Left ventricle myocardium inferior (tissue), 1 donor: ENCODE results near the gene PTS. TPM values are rescaled to one million over a fixed set of nuclear protein-coding genes. Genes with fewer than 3 reads are reported as not detected.
"Not testable (repeated sequence)": the region's sequence is repeated elsewhere in the genome, so short reads cannot be mapped to it uniquely, and the experiment has no call there.

Source experiments
- DNase-seq: peaks from one replicate; pipeline ENCODE4 v3.0.0-alpha.2; 2020
- H3K27ac ChIP-seq: fragments of 200-600 bp; replicated peaks from 2 replicates; pipeline ENCODE4 v1.8.0; 2021
- H3K27me3 ChIP-seq: fragments of 200-600 bp; 2 replicates; pipeline ENCODE4 v1.8.0; 2021; ENCODE audit warnings: low read depth
- H3K36me3 ChIP-seq: fragments of 200-600 bp; 2 replicates; pipeline ENCODE4 v1.8.0; 2021
- H3K4me1 ChIP-seq: fragments of 200-600 bp; 2 replicates; pipeline ENCODE4 v1.8.0; 2021
- H3K4me3 ChIP-seq: fragments of 200-600 bp; 2 replicates; pipeline ENCODE4 v1.8.0; 2021; ENCODE audit warnings: mild to moderate bottlenecking, moderate library complexity
- H3K9me3 ChIP-seq: fragments of 200-600 bp; replicated peaks from 2 replicates; pipeline ENCODE4 v1.8.0; 2021
- CTCF ChIP-seq: fragments of 200-600 bp; IDR thresholded peaks from 2 replicates; pipeline ENCODE4 v1.8.0; 2021; ENCODE audit warnings: antibody characterized with exemption, mild to moderate bottlenecking, borderline replicate concordance
- intact Hi-C: fragments of 100-400 bp; cut with micrococcal nuclease; formaldehyde crosslinking; loops from one replicate; pipeline ENCODE4 v1.11.0; 2022
- total RNA-seq: library from RNA; stranded (reverse); fragmentation: NEBNext Ultra II Directional; extraction: Animal tissue kit (Norgen Biotek cat#: 25700); gene quantifications from one replicate; pipeline ENCODE4 v1.2.1, GENCODE V29; 2021
- donor health status: DM: no; HTN: yes; CAD: no; lungs with severe emphysema.

The PTS gene
- total RNA-seq, 1 donor from 2014 or later = 27.0 TPM

DNA sequence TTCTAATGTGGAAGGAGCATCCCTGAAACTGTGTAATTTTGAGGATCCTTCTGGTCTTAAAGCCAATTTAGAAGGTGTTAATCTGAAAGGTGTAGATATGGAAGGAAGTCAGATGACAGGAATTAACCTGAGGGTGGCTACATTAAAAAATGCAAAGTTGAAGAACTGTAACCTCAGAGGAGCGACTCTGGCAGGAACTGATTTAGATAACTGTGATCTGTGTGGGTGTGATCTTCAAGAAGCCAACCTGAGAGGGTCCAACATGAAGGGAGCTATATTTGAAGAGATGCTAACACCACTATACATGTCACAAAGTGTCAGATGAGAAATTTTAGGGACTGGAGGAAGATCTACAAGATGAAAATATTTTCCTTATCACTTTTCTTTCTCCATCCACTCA is 43.4 kb upstream of the PTS start:
- Histone ChIP-seq H3K4me1 (peaks cover 39% of the 10 kb centered on the region), H3K9me3 (no peaks in the 10 kb centered on the region), H3K36me3 (peaks cover 6% of the 10 kb centered on the region), H3K4me3 (no peak overlapping the region), H3K27ac (no peak overlapping the region), H3K27me3 (no peaks in the 10 kb centered on the region)
- TF ChIP-seq CTCF = no peak
- intact Hi-C loops = no loop called here
- DNase-seq = no peak

DNA sequence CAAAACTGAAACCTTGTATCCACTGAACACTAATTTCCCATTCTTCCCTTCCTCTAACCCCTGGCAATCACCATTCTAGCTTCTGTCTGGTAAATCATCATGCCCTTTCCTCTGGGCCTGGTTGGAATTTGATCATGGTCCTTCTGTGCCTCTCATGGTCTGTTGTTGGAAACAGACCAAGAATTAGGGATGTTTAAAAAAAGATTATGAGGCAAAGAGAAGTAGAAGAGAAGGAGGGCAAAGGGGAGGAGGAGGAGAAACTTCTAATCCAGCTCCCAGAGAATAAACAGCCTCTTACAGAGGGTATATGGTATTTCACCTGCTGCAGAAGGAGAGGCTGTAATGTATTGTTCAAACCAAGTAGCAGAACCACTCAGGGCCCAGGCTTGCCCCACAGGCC is 40.3 kb upstream of the PTS start:
- H3K4me3 ChIP-seq = no peak overlapping the region
- TF ChIP-seq CTCF = no peak
- DNase-seq = no peak
- H3K27ac ChIP-seq = peak overlapping the region; percentile 85
- intact Hi-C loops = no loop called here
- no peaks in the 10 kb centered on the region for H3K27me3 ChIP-seq
- H3K9me3 ChIP-seq = no peaks in the 10 kb centered on the region
- peaks cover 37% of the 10 kb centered on the region for H3K4me1 ChIP-seq
- H3K36me3 ChIP-seq = no peaks in the 10 kb centered on the region

GRCh38 chr11:112186304-112186703 is 39.9 kb upstream of the PTS start:
- H3K36me3 ChIP-seq = no peaks in the 10 kb centered on the region
- no peak overlapping the region for H3K4me3 ChIP-seq
- no peak for TF ChIP-seq CTCF
- no peaks in the 10 kb centered on the region for H3K9me3 ChIP-seq
- H3K27me3 ChIP-seq = no peaks in the 10 kb centered on the region
- no peak for DNase-seq
- H3K4me1 ChIP-seq = peaks cover 37% of the 10 kb centered on the region
- peak overlapping the region; percentile 85 for H3K27ac ChIP-seq
- intact Hi-C loops = no loop called here

- peaks cover 37% of the 10 kb centered on the region for H3K36me3 ChIP-seq
- H3K4me1 ChIP-seq, H3K4me3 ChIP-seq, H3K9me3 ChIP-seq, DNase-seq, intact Hi-C loops, H3K27me3 ChIP-seq, H3K27ac ChIP-seq: not testable (repeated sequence)
These were observed 31.1 kb upstream of the PTS start for GRCh38 chr11:112195113-112195512.

- H3K9me3 ChIP-seq = no peaks in the 10 kb centered on the region
- H3K27ac ChIP-seq = no peak overlapping the region
- H3K4me1 ChIP-seq = no peaks in the 10 kb centered on the region
- H3K4me3 ChIP-seq = no peak overlapping the region
- no peak for TF ChIP-seq CTCF
- peaks cover 43% of the 10 kb centered on the region for H3K36me3 ChIP-seq
- H3K27me3 ChIP-seq = no peaks in the 10 kb centered on the region
- intact Hi-C loops = no loop called here
- DNase-seq = no peak
These were observed 30.3 kb upstream of the PTS start for GRCh38 chr11:112195951-112196351.

DNA sequence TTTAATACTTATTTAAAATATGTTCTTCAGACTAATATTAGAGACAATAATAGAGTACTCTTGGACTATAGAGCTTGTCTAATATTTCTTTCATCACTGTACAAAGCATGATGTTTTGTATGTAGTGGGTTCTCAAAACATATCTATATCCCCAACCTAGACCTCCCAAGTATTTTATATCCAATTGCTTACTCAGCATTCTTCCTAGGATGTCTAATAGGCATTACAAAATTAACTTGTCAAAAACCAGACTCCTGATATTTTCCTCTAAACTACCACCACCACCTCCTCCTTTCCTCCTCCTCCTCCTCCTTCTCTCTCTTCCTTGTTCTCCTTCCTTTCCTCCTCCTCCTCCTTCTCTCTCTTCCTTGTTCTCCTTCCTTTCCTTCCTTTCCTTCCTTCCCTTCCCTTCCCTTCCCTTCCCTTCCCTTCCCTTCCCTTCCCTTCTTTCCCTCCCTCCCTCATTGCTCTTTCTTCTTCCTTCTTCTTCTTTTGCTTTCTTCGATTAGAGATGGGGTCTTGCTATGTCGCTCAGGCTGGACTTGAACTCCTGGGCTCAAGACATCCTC is 29.6 kb upstream of the PTS start:
- intact Hi-C loops = no loop called here
- no peaks in the 10 kb centered on the region for H3K4me1 ChIP-seq
- H3K9me3 ChIP-seq = no peaks in the 10 kb centered on the region
- DNase-seq = no peak
- no peak for TF ChIP-seq CTCF
- H3K4me3 ChIP-seq = no peak overlapping the region
- no peaks in the 10 kb centered on the region for H3K27me3 ChIP-seq
- H3K27ac ChIP-seq = no peak overlapping the region
- peaks cover 43% of the 10 kb centered on the region for H3K36me3 ChIP-seq

DNA sequence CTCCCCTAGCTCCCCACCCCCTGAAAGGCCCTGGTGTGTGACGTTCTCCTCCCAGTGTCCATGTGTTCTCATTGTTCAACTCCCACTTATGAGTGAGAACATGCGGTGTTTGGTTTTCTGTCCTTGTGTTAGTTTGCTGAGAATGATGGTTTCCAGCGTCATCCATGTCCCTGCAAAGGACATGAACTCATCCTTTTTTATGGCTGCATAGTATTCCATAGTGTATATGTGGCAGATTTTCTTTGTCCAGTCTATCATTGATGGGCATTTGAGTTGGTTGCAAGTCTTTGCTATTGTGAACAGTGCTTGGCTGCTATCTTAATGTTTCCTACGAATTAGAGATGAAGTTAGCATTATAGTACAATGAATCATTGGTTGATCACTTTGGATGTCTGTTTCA is 27.1 kb upstream of the PTS start:
- H3K4me1 ChIP-seq, H3K4me3 ChIP-seq, H3K27me3 ChIP-seq, H3K27ac ChIP-seq, intact Hi-C loops, DNase-seq, H3K9me3 ChIP-seq: not testable (repeated sequence)
- H3K36me3 ChIP-seq = peaks cover 44% of the 10 kb centered on the region
